HL-60 (cell line): ENCODE results near the gene PTPRN2.

Source experiments
- CTCF ChIP-seq: IDR thresholded peaks from one replicate; pipeline ENCODE4 v1.5.1; 2011; ENCODE audit warnings: low read length, control low read depth, inconsistent platforms; ENCODE audit not compliant: insufficient read depth
- GABPA ChIP-seq: IDR thresholded peaks from 2 replicates; pipeline ENCODE4 v1.6.1; 2012; ENCODE audit warnings: low read depth
- POLR2AphosphoS5 ChIP-seq: IDR thresholded peaks from 2 replicates; pipeline ENCODE4 v1.6.1; 2012; ENCODE audit warnings: low read depth

DNA sequence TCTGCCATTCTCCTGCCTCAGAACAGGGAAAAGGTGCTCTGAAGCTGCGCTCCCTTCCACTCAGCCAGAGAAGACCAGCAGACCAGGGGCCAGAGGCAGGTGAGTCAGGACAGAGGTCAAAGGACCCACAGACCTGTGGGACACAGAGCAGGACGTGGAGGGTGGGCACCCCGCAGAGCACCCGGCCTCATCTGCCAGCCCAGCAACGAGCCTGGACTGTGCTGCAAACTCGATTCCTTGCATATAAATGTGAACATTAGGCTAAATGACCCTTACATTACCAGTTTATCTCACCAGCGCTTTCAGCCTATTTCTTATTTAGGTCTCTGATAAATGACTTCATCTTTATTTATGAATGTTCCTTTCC is 50.1 kb downstream of the PTPRN2 start:
- TF ChIP-seq CTCF, result no peak
- no peak for TF ChIP-seq POLR2AphosphoS5
- no peak for TF ChIP-seq GABPA
